ENCODE measurements around the gene EEF1E1. TPM values are rescaled to one million over a fixed set of nuclear protein-coding genes. Genes with fewer than 3 reads are reported as not detected.

EEF1E1 gene
- total and polyA plus RNA-seq, 2 of the 8 experiments (the other 6 are each of a cell fraction or from before 2014, with no cell fraction given), result 96.8 to 112 TPM

GRCh38 chr6:8088886-8089285, 13.5 kb downstream of the EEF1E1 start:
- Histone ChIP-seq H3K4me2 (ENCODE audit: insufficient read depth in 1 of 2, low read depth in 2 of 2, low read length in 2 of 2) (no peak overlapping the region), H3K14ac (ENCODE audit: insufficient read length) (no peak overlapping the region), H3K23me2 (ENCODE audit: low read depth, low read length) (no peaks in the 10 kb centered on the region), H2AK5ac (ENCODE audit: low read depth, low read length) (no peak overlapping the region), H2AFZ (ENCODE audit: low read length) (no peak overlapping the region), H3K9me3 (ENCODE audit: insufficient read depth in 2 of 2, low read depth in 1 of 2, low read length in 1 of 2) (peaks cover 0 to 4% of the 10 kb centered on the region in 2 experiments; a peak in 1 of 4 replicates), H2BK15ac (ENCODE audit: low read length) (no peak overlapping the region), H4K8ac (ENCODE audit: extremely low read depth, insufficient read depth, low read length) (no peak overlapping the region), H3K36me3 (ENCODE audit: control insufficient read depth in 2 of 4, insufficient read depth in 4 of 4, low read length in 3 of 4) (peaks cover 9 to 92% (median 47%) of the 10 kb centered on the region in 4 experiments; a peak in 7 of 8 replicates), H3K9ac (replicated peaks in 1 of 4; ENCODE audit: extremely low read depth in 1 of 4, low read depth in 3 of 4, low read length in 3 of 4) (no peak overlapping the region), H4K91ac (replicated peaks; ENCODE audit: insufficient read length, low read length) (no peak overlapping the region), H2BK5ac (ENCODE audit: low read depth, low read length) (no peak overlapping the region), H2BK20ac (ENCODE audit: low read length) (no peak overlapping the region), H3K27me3 (replicated peaks in 1 of 4; ENCODE audit: control insufficient read depth in 3 of 4, extremely low read depth in 1 of 4, insufficient read depth in 3 of 4, low read length in 3 of 4) (no peaks in the 10 kb centered on the region), H3K27ac (ENCODE audit: low read depth, low read length) (no peak overlapping the region), H4K20me1 (replicated peaks in 1 of 2; ENCODE audit: control insufficient read depth in 1 of 2, insufficient read depth in 2 of 2, low read length in 2 of 2) (peaks cover 2 to 8% of the 10 kb centered on the region in 2 experiments), H3K79me2 (ENCODE audit: control insufficient read depth in 1 of 2, insufficient read depth in 2 of 2, low read length in 2 of 2) (peaks cover 3 to 66% of the 10 kb centered on the region in 2 experiments; a peak in 3 of 4 replicates), H3K4ac (replicated peaks; ENCODE audit: insufficient read length, low read depth, low read length) (no peak overlapping the region), H3K4me3 (ENCODE audit: extremely low read depth in 1 of 4, insufficient read depth in 2 of 4, low read depth in 3 of 4, low read length in 4 of 4) (no peak overlapping the region), H2BK120ac (replicated peaks; ENCODE audit: low read depth, low read length) (no peak overlapping the region), H3K23ac (ENCODE audit: insufficient read length) (no peak overlapping the region), H2BK12ac (ENCODE audit: low read depth, low read length) (no peak overlapping the region), H3K18ac (ENCODE audit: extremely low read depth, low read length) (no peak overlapping the region), H3K56ac (replicated peaks; ENCODE audit: insufficient read length, low read depth, low read length) (no peak overlapping the region), H4K5ac (ENCODE audit: insufficient read length, low read depth, low read length) (no peak overlapping the region), H3K79me1 (ENCODE audit: low read depth, low read length) (no peaks in the 10 kb centered on the region), H3K4me1 (replicated peaks in 1 of 4; ENCODE audit: control insufficient read depth in 3 of 4, insufficient read depth in 4 of 4, low read length in 3 of 4) (no peaks in the 10 kb centered on the region)
- DNase-seq (ENCODE audit: low read depth in 1 of 2, low spot score in 2 of 2), result no peak
- CTCF ChIA-PET (ENCODE audit: partially characterized antibody), result interaction anchor here (0.6 kb wide), 1 partner anchor 19 kb away, joined by 4 read pairs; no protein-coding TSS in a partner anchor
- WGBS, 2 experiments (ENCODE audit: extremely low coverage in 1 of 2, insufficient coverage in 1 of 2, insufficient read length in 1 of 2, insufficient replicate concordance in 2 of 2, low coverage in 1 of 2, low lambda C conversion rate in 2 of 2, missing lambda C conversion rate in 1 of 2), result 97% methylated on average over 2 of the region's 2 CpGs; no CpG with 5 or more reads in 1 of the 2 experiments
- no peak for FAIRE-seq
- POLR2A ChIA-PET (ENCODE audit: partially characterized antibody), result interaction anchor here (0.6 to 1.4 kb wide), 5 partner anchors 9 to 30 kb away, joined by 3 to 5 read pairs (median 4); partner anchors contain the start of gene EEF1E1
- TF ChIP-seq KDM1A (IDR thresholded peaks at IDR 0.05; ENCODE audit: borderline replicate concordance, low read length) (no peak), TAF7 (optimal IDR thresholded peaks at IDR 0.05; ENCODE audit: borderline replicate concordance, low read depth, low read length) (no peak), TBP (IDR thresholded peaks at IDR 0.05; ENCODE audit: low read depth, low read length) (no peak), EP300 (IDR thresholded peaks at IDR 0.05; ENCODE audit: borderline replicate concordance in 1 of 2, low read depth in 2 of 2, low read length in 2 of 2) (no peak), RXRA (IDR thresholded peaks at IDR 0.05; ENCODE audit: insufficient read depth, low read depth, low read length) (no peak), CHD2 (IDR thresholded peaks at IDR 0.05; ENCODE audit: low read length) (no peak), PHF8 (conservative IDR thresholded peaks at IDR 0.05; ENCODE audit: low read depth, low read length) (no peak), CTCF (IDR thresholded peaks at IDR 0.05; ENCODE audit: control extremely low read depth in 1 of 3, insufficient read depth in 1 of 3, low read depth in 1 of 3, low read length in 3 of 3) (no peak), HDAC2 (IDR thresholded peaks at IDR 0.05; ENCODE audit: borderline replicate concordance in 1 of 2, low read depth in 2 of 2, low read length in 2 of 2) (no peak), CHD1 (IDR thresholded peaks at IDR 0.05; ENCODE audit: low read depth, low read length) (no peak), BACH1 (IDR thresholded peaks at IDR 0.05; ENCODE audit: low read length) (no peak)
